Epithelial cell of prostate (primary cell): ENCODE results near the gene ABI3BP.

ENCODE experiments used
- DNase-seq: peaks from one replicate; pipeline ENCODE4 v3.0.0-alpha.2; 2011; ENCODE audit warnings: low read depth, low spot score
- H3K27ac ChIP-seq: fragments of 450-650 bp; 2 replicates; pipeline ENCODE4 v1.5.1; 2017; ENCODE audit warnings: mild to moderate bottlenecking

ABI3BP gene

GRCh38 chr3:100753846-100754245 lies 239.4 kb downstream of the ABI3BP start:
- DNase-seq = no peak
- no peak overlapping the region for H3K27ac ChIP-seq

- DNase-seq = no peak
- H3K27ac ChIP-seq = no peak overlapping the region
These were observed 244.3 kb downstream of the ABI3BP start for GRCh38 chr3:100748967-100749366.

- no peak for DNase-seq
- H3K27ac ChIP-seq = no peak overlapping the region
These were observed 245.0 kb downstream of the ABI3BP start for GRCh38 chr3:100748220-100748619.

GRCh38 chr3:100746092-100746491 lies 247.1 kb downstream of the ABI3BP start:
- no peak overlapping the region for H3K27ac ChIP-seq

GRCh38 chr3:100745617-100746016 lies 247.6 kb downstream of the ABI3BP start:
- no peak overlapping the region for H3K27ac ChIP-seq
- DNase-seq = no peak

More at GRCh38 chr3:100746092-100746491, 247.1 kb downstream of the ABI3BP start:
- DNase-seq = no peak

- no peak for DNase-seq
- no peak overlapping the region for H3K27ac ChIP-seq
These were observed 248.6 kb downstream of the ABI3BP start for GRCh38 chr3:100744671-100745070.

GRCh38 chr3:100743535-100743934 lies 249.7 kb downstream of the ABI3BP start:
- DNase-seq = no peak
- no peak overlapping the region for H3K27ac ChIP-seq

- H3K27ac ChIP-seq = no peak overlapping the region
- no peak for DNase-seq
These were observed 253.0 kb downstream of the ABI3BP start for GRCh38 chr3:100740207-100740606.

- H3K27ac ChIP-seq = no peak overlapping the region
- DNase-seq = no peak
These were observed 255.9 kb downstream of the ABI3BP start for GRCh38 chr3:100737334-100737733.

- H3K27ac ChIP-seq = no peak overlapping the region
- DNase-seq = no peak
These were observed 260.8 kb downstream of the ABI3BP start for GRCh38 chr3:100732435-100732834.

- no peak overlapping the region for H3K27ac ChIP-seq
- DNase-seq = no peak
These were observed 262.7 kb downstream of the ABI3BP start for GRCh38 chr3:100730524-100730923.

- no peak for DNase-seq
- H3K27ac ChIP-seq = no peak overlapping the region
These were observed 266.5 kb downstream of the ABI3BP start for GRCh38 chr3:100726706-100727105.

- no peak overlapping the region for H3K27ac ChIP-seq
- no peak for DNase-seq
These were observed 267.2 kb downstream of the ABI3BP start for GRCh38 chr3:100725935-100726513.

GRCh38 chr3:100720426-100720825 lies 272.8 kb downstream of the ABI3BP start:
- no peak for DNase-seq
- no peak overlapping the region for H3K27ac ChIP-seq

GRCh38 chr3:100719136-100719535 lies 274.1 kb downstream of the ABI3BP start:
- no peak for DNase-seq
- H3K27ac ChIP-seq = no peak overlapping the region

- H3K27ac ChIP-seq = no peak overlapping the region
- no peak for DNase-seq
These were observed 275.4 kb downstream of the ABI3BP start for GRCh38 chr3:100717637-100718487.

- H3K27ac ChIP-seq = no peak overlapping the region
These were observed 276.2 kb downstream of the ABI3BP start for GRCh38 chr3:100717063-100717462.

GRCh38 chr3:100715176-100715575 lies 278.0 kb downstream of the ABI3BP start:
- DNase-seq = no peak
- no peak overlapping the region for H3K27ac ChIP-seq

More at GRCh38 chr3:100717063-100717462, 276.2 kb downstream of the ABI3BP start:
- no peak for DNase-seq

GRCh38 chr3:100710261-100710968 lies 282.8 kb downstream of the ABI3BP start:
- peak; percentile 31 for DNase-seq
- H3K27ac ChIP-seq = peak overlapping the region; percentile 93

GRCh38 chr3:100709842-100710260 lies 283.4 kb downstream of the ABI3BP start:
- no peak for DNase-seq
- H3K27ac ChIP-seq = peak overlapping the region; percentile 93
